Fibroblast of gingiva (primary cell): ENCODE data around the gene HOXC9.

Experiments used
- DNase-seq: peaks from one replicate; pipeline ENCODE4 v3.0.0-alpha.2; 2011; ENCODE audit warnings: low read depth

Gene HOXC9

GRCh38 chr12:54028314-54029201, 28.6 kb downstream of the HOXC9 start, which contains the start of gene HOXC6:
Gene HOXC6 (plus strand): TSS chr12:54028440. CDS start chr12:54028522, 82 bp downstream.
- no peak for DNase-seq

GRCh38 chr12:54029529-54030441, 29.8 kb downstream of the HOXC9 start:
- DNase-seq, result no peak

- DNase-seq, result no peak
These were observed 30.5 kb downstream of the HOXC9 start for GRCh38 chr12:54030442-54030801.

- peak; percentile 2 for DNase-seq
These were observed 31.0 kb downstream of the HOXC9 start for GRCh38 chr12:54030889-54031471.

GRCh38 chr12:54031480-54031879, 31.5 kb downstream of the HOXC9 start:
- DNase-seq, result no peak

- no peak for DNase-seq
These were observed 32.2 kb downstream of the HOXC9 start for GRCh38 chr12:54032086-54032619.

GRCh38 chr12:54032627-54033100, 32.7 kb downstream of the HOXC9 start, which contains the start of gene HOXC5:
Gene HOXC5 (plus strand): TSS chr12:54033050. CDS start chr12:54033123, 73 bp downstream.
- DNase-seq, result peak; percentile 16

GRCh38 chr12:54033106-54033979, 33.4 kb downstream of the HOXC9 start:
- no peak for DNase-seq

GRCh38 chr12:54033980-54034784, 34.2 kb downstream of the HOXC9 start:
- no peak for DNase-seq

- no peak for DNase-seq
These were observed 34.9 kb downstream of the HOXC9 start for GRCh38 chr12:54034785-54035310.

- DNase-seq, result no peak
These were observed 35.8 kb downstream of the HOXC9 start for GRCh38 chr12:54035568-54036264.

- DNase-seq, result no peak
These were observed 36.8 kb downstream of the HOXC9 start for GRCh38 chr12:54036620-54037359.

GRCh38 chr12:54037360-54038283, 37.7 kb downstream of the HOXC9 start:
- no peak for DNase-seq

GRCh38 chr12:54038284-54038870, 38.4 kb downstream of the HOXC9 start:
- DNase-seq, result no peak

- DNase-seq, result no peak
These were observed 39.0 kb downstream of the HOXC9 start for GRCh38 chr12:54038871-54039414.

GRCh38 chr12:54039417-54040147, 39.6 kb downstream of the HOXC9 start:
- DNase-seq, result no peak
